GM18870 (cell line): ENCODE measurements around the gene DCC.

Source experiments
- ATAC-seq: cut with Tn5 transposase; IDR thresholded peaks from one replicate; pipeline ENCODE4 v1.9.1; 2021; ENCODE audit warnings: moderate library complexity; ENCODE audit not compliant: unreplicated experiment

Gene DCC

GRCh38 chr18:52995875-52996274 lies 655.9 kb downstream of the DCC start:
- ATAC-seq: no peak

GRCh38 chr18:52999633-53000032 lies 659.6 kb downstream of the DCC start:
- no peak for ATAC-seq

- no peak for ATAC-seq
Measured at GRCh38 chr18:53004798-53005197, 664.8 kb downstream of the DCC start.

GRCh38 chr18:53018791-53019190 lies 678.8 kb downstream of the DCC start:
- ATAC-seq: no peak

- no peak for ATAC-seq
Measured at GRCh38 chr18:53025247-53025646, 685.2 kb downstream of the DCC start.

- no peak for ATAC-seq
Measured at GRCh38 chr18:53028565-53028964, 688.6 kb downstream of the DCC start.

DNA sequence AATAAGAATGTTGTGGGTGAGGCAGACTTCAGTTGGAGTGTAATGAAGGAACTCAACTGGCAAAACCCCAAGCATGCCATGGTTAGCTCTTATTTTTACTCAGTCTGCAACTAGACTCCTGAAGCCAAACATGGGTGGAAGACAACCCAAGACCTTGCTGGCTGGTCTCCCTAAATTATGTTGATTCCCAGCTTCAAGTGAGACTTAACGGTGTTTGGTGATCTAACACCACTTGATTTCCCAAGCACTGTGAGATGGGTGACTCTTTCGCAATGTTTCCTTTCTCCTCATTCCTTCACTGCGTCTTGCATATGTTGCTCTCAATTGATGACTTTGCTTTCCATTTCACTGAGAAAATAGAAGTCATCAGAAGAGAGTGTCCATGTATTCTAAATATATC lies 693.1 kb downstream of the DCC start:
- no peak for ATAC-seq

DNA sequence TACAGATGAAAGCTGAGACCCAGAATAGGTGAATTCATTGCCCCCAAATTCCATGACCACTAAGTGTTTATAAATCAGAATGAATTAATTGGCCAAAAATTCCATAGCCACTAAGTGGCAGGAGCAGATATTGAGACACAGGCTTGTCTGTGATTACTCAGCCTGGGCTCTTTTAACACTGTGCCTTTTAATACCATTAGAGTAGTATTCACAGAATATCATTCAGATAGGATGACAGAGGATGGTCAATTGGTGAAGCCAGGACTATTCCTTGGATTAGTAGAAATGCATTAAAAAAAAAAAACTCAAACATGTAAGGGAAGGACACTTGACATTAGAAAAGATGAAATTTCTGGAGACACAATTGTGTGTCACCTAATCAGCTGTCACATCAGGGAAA lies 698.6 kb downstream of the DCC start:
- no peak for ATAC-seq

DNA sequence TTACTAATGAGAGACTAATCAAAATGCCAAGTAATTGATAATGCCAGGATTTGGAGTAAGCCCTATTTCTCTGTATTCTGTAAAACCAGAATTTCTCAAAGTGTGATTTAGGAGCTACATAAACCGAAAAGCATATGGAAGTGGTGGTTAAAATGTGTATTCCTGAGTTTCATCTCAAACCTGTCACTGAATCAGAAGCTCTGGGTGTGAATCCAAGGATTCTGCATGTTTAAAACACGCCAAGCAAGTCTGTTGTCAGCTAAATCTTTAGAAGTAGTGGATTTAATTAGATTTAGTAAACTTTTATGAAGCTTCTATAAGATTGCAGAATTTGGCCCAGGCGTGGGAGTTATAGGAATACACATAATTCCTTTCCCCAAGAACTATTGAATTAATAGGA lies 700.3 kb downstream of the DCC start:
- no peak for ATAC-seq

DNA sequence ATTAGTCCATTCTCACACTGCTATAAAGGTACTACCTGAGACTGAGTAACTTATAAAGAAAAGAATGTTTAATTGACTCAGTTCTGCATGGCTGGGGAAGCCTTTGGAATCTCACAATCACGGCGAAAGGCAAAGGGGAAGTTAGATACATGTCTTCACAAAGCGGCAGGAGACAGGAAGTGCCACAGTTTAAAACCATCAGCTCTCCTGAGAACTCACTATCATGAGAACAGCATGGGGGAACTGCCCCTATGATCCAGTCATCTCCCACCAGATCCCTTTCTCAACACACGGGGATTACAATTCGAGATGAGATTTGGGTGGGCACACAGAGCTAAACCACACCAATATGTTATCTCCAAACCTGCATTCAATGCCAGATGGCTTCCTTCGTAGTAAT lies 716.1 kb downstream of the DCC start:
- no peak for ATAC-seq

DNA sequence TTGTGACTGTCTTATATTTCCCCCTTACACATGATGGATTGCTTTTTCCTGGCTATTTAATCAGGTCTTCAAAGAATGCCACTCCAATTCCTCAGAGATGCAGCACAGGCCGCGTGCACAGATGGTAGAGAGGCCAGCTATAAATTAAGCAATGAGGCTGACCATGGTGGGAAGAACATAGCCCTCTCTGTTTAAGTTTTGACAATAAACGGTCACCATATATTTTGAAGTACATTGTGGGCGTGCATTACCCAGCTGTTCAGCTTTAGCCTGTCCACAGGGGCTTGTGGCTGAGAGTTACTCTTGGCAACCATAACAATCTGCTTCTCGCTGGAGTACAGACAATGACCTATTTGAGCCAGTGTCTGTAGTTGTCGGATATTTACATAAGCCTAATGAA lies 730.8 kb downstream of the DCC start:
- no peak for ATAC-seq

DNA sequence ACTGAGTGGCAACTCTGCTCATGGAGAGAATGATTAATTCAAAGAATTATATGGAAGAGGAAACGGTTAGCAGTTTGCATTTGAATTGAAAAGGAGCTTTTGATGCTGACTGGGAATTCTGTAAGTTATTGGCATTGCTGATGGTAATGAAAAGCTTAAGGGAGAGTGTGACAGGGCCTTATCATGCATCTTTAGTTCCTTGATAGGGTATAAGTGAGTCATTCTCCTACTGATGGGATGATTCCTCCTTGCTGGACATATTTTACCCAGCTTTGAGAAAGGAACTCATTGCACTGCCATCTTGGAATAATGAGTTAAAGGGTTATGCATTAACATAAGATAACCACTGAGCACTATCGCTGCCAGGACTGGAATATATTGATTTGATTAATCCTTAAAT lies 740.7 kb downstream of the DCC start:
- ATAC-seq: no peak

DNA sequence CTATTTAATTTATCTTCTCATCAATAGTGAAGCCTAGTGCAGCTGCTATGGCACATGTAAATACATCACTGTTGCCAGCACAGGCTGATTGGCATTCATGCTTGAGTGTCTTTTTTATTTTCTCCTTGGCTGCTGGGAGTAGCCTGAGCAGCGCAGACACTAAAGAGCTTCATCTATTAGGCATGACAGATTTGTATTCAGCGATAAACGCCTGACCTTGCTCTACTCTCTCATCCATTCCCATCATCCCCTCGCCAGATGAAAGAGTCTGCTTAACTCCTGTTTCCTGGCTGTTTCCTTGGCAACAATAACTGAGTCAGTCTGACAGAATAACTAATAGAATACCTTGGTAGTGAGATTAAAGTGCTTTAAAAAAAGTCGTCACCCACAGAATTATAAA lies 753.6 kb downstream of the DCC start:
- ATAC-seq: no peak

- ATAC-seq: no peak
Measured at GRCh38 chr18:53101536-53102105, 761.6 kb downstream of the DCC start.

- ATAC-seq: no peak
Measured at GRCh38 chr18:53114441-53114840, 774.4 kb downstream of the DCC start.

DNA sequence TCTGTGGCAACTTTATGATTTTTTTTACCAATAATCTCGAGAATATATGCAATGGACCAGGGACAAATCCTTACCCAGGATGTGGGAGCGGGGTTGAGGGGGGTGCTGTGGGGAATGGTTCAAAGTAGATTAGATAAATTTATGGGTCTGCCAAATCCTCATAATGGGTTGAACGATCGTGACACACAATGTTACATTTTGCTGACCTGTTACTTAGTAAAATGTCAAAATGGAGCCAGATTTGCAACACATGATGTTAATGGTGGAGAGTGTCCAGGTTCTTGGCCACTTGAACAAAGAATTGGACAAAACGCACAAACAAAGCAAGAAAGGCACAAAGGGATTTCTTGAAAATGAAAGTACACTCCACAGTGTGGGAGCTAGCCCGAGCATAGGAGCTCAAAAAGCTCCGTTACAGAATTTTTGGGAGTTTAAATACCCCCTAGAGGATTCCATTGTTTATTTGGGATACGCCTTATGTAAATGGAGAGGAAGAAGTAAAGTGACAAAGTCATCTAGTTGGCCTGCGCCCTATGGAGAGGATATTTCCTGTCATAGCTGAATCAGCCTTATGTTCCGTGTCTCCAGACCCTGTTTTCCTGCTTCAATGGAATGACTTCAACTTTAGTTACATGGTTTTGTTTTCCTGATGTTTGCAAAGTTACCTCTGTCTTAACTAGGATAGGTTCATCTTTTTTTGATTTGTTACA lies 776.0 kb downstream of the DCC start:
- ATAC-seq: no peak

- no peak for ATAC-seq
Measured at GRCh38 chr18:53117851-53118250, 777.9 kb downstream of the DCC start.

DNA sequence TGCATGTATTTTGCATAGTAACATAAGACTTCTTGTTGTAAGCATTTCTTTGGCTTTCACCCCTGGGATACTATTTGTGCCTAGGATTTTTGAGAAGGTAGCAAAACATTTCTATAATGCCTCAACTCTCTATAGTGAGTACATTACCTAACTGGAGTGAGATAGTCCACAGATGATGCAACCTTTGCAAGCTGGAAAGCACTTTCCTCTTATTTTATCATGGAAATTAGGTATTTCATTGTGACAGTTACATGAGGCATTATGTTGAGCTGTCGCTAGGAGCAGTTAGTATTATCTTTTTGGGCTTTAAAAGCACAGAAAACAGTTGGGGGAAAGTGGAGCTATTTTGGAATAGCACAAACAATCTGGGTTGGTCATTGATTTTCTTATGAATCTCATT lies 786.2 kb downstream of the DCC start:
- no peak for ATAC-seq

DNA sequence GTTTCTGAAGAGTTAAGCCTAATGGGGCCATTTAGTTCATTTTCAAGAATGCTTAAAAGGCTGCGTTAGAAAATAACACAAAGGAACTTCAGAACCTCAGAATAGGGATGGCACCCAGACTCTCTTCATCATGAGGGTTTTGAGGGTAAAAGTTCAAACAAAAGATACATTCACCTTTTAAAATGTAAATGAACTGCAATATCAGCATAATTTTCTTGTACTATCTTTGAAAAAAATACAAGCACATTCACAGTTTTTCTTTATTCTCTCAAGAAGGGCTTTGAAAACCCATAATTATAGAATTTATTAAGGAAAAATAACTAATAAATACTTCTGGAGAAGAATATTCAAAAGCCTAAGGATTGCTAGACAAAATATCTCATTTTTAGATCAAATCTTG lies 791.0 kb downstream of the DCC start:
- no peak for ATAC-seq

GRCh38 chr18:53134711-53135110 lies 794.7 kb downstream of the DCC start:
- no peak for ATAC-seq

DNA sequence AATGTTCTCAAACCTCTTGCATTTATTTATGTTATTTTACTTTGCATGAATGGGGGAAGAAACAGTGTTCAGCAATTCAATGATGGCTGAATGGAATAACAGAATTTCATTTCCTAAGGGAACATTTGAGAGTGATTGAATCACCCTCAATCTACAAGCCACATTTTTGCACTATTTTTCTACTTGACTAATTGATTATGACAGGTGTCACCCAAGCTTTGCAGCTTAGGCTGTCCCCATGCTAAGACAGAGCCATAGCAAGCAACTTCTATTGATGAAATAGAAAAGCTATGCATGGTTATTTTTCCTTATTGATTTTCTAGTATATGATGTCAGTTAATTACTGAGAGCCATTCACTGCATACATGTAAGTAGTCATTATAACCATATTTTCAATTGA lies 795.7 kb downstream of the DCC start:
- ATAC-seq: no peak

DNA sequence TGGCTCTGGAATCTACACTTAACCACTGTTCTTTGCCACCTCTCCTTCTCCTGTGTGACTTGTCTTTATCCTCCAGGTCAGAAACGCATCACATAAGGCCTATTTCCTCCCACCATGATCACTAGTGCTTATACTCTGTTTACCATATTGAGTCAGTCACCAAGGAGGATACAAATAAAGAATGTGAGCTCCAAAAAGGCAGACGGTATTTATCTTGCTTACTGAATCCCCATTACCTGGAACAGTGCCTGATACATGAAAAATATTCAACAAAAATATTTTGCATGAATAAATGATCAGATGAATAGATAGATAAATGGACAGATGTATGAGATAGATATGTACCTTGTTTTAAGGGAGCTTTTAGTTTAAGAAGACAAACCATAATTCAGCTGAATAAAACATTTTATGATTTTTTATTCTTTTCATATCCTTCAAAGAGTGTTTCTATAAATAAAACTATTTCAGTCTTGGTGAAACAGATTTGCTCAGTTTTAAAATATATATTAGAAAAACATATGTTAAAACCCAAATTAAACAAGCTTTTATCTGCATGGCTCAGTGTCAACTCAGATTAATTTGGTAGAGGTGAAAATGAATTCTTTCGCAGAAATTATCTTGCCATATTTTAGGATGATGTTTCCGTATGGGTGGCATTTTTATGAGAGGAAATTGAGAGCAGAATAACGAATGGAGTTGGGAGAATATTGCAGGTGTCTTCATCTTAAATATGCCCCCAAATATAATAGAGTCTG lies 799.9 kb downstream of the DCC start:
- ATAC-seq: no peak
